Retina (tissue), 1 donor: ENCODE measurements around the gene PTPRD.

Experiments used
- DNase-seq: peaks from one replicate; pipeline ENCODE4 v3.0.0-alpha.2; 2016

PTPRD gene

GRCh38 chr9:8649807-8650206, 1963.0 kb downstream of the PTPRD start:
- DNase-seq: no peak

GRCh38 chr9:8649160-8649559, 1963.6 kb downstream of the PTPRD start:
- no peak for DNase-seq

GRCh38 chr9:8648271-8648845, 1964.4 kb downstream of the PTPRD start:
- DNase-seq: no peak

GRCh38 chr9:8647824-8648223, 1965.0 kb downstream of the PTPRD start:
- no peak for DNase-seq

- DNase-seq: no peak
Measured at GRCh38 chr9:8644571-8644970, 1968.2 kb downstream of the PTPRD start.

GRCh38 chr9:8643896-8644295, 1968.9 kb downstream of the PTPRD start:
- no peak for DNase-seq

GRCh38 chr9:8643464-8643863, 1969.3 kb downstream of the PTPRD start:
- DNase-seq: no peak

- no peak for DNase-seq
Measured at GRCh38 chr9:8640761-8641160, 1972.0 kb downstream of the PTPRD start.

GRCh38 chr9:8637626-8638025, 1975.2 kb downstream of the PTPRD start:
- DNase-seq: no peak

- no peak for DNase-seq
Measured at GRCh38 chr9:8633784-8634183, 1979.0 kb downstream of the PTPRD start.

- DNase-seq: no peak
Measured at GRCh38 chr9:8632493-8632892, 1980.3 kb downstream of the PTPRD start.

- DNase-seq: no peak
Measured at GRCh38 chr9:8628791-8629190, 1984.0 kb downstream of the PTPRD start.

- DNase-seq: peak; percentile 60
Measured at GRCh38 chr9:8627976-8628679, 1984.7 kb downstream of the PTPRD start.

GRCh38 chr9:8622871-8623270, 1989.9 kb downstream of the PTPRD start:
- no peak for DNase-seq

- DNase-seq: no peak
Measured at GRCh38 chr9:8622222-8622802, 1990.5 kb downstream of the PTPRD start.

GRCh38 chr9:8621416-8621815, 1991.4 kb downstream of the PTPRD start:
- DNase-seq: no peak

- DNase-seq: no peak
Measured at GRCh38 chr9:8616414-8616813, 1996.4 kb downstream of the PTPRD start.

GRCh38 chr9:8614926-8615440, 1997.8 kb downstream of the PTPRD start:
- peak; percentile 56 for DNase-seq

- DNase-seq: no peak
Measured at GRCh38 chr9:8613346-8613825, 1999.4 kb downstream of the PTPRD start.

GRCh38 chr9:8611153-8611552, 2001.6 kb downstream of the PTPRD start:
- no peak for DNase-seq

GRCh38 chr9:8610256-8610655, 2002.5 kb downstream of the PTPRD start:
- DNase-seq: no peak

GRCh38 chr9:8605096-8605495, 2007.7 kb downstream of the PTPRD start:
- peak; percentile 40 for DNase-seq

- DNase-seq: no peak
Measured at GRCh38 chr9:8604201-8604600, 2008.6 kb downstream of the PTPRD start.
